ENCODE data around the gene KAT7.

DNA sequence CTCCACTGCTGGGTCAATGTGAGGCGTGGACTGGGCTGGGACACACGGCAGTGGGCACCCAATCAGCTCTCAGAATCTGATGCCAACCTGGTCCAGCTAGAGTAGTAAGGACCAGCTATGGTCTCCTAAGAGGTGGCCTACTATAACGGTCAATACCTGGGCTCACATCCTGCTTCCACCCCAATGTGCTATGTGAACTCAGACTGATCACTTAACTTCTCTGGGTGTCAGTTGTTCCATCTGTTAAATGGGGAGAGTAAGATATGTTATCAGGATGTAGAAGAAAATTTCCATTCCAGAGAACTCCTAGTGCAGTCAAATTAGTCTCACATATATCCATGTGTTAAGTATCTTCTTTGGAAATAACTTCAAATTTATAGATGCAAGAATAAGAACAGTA, 38.8 kb upstream of the KAT7 start:
- TF ChIP-seq, protein P1, sequence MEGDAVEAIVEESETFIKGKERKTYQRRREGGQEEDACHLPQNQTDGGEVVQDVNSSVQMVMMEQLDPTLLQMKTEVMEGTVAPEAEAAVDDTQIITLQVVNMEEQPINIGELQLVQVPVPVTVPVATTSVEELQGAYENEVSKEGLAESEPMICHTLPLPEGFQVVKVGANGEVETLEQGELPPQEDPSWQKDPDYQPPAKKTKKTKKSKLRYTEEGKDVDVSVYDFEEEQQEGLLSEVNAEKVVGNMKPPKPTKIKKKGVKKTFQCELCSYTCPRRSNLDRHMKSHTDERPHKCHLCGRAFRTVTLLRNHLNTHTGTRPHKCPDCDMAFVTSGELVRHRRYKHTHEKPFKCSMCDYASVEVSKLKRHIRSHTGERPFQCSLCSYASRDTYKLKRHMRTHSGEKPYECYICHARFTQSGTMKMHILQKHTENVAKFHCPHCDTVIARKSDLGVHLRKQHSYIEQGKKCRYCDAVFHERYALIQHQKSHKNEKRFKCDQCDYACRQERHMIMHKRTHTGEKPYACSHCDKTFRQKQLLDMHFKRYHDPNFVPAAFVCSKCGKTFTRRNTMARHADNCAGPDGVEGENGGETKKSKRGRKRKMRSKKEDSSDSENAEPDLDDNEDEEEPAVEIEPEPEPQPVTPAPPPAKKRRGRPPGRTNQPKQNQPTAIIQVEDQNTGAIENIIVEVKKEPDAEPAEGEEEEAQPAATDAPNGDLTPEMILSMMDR (IDR thresholded peaks at IDR 0.05; ENCODE audit: borderline replicate concordance, extremely low read depth, low read length, poor library complexity, severe bottlenecking) = no peak
- TF ChIP-seq EZH2 (IDR thresholded peaks at IDR 0.05; ENCODE audit: borderline replicate concordance, low read depth, low read length, severe bottlenecking) = no peak

Data from DND-41 (cell line).